Esophagus squamous epithelium (tissue), 5 donors: ENCODE measurements around the gene MLH3. TPM values are rescaled to one million over a fixed set of nuclear protein-coding genes. Genes with fewer than 3 reads are reported as not detected.

Experiments used
- DNase-seq: peaks from one replicate; lab custom pipeline; 2025; lab: John Stamatoyannopoulos, UW
- H3K27ac ChIP-seq, 4 donors: fragments of 200-600 bp; sonication (generic); one replicate each; pipeline ENCODE4 v1.5.1; 2016 to 2019; ENCODE audit warnings: mild to moderate bottlenecking in 1 of 4
- H3K27me3 ChIP-seq, 4 donors: fragments of 200-600 bp; sonication (generic); 1 replicate in 3 of 4; 2 replicates in 1 of 4; pipeline versions ENCODE4 v1.5.1 to v1.6.0; 2017 to 2021; ENCODE audit warnings: antibody characterized with exemption in 1 of 4
- H3K36me3 ChIP-seq, 3 donors: fragments of 200-600 bp; sonication (generic); one replicate each; pipeline ENCODE4 v1.5.1; 2016 to 2019
- H3K4me1 ChIP-seq, 3 donors: fragments of 200-600 bp; sonication (generic); one replicate each; pipeline ENCODE4 v1.5.1; 2017 to 2019
- H3K4me3 ChIP-seq, 4 donors: fragments of 200-600 bp; sonication (generic); 1 replicate in 3 of 4; 2 replicates in 1 of 4; pipeline ENCODE4 v1.5.1; 2016 to 2019; ENCODE audit warnings: mild to moderate bottlenecking in 2 of 4, moderate library complexity in 1 of 4
- H3K9me3 ChIP-seq, 3 donors: fragments of 200-600 bp; sonication (generic); one replicate each; pipeline ENCODE4 v1.5.1; 2016 to 2019
- CTCF ChIP-seq, 6 experiments: fragments of 450-650 bp in 4 of 6; fragments of 200-600 bp in 2 of 6; sonication (generic) in 2 of 6; IDR thresholded peaks; one replicate each; pipeline ENCODE4 v1.5.1; 2016 to 2019; ENCODE audit warnings: antibody characterized with exemption in 6 of 6, mild to moderate bottlenecking in 4 of 6, moderate library complexity in 4 of 6
- POLR2A ChIP-seq, 4 donors: fragments of 450-650 bp; IDR thresholded peaks; one replicate each; pipeline ENCODE4 v1.6.1; 2017; ENCODE audit warnings: antibody characterized with exemption in 4 of 4, mild to moderate bottlenecking in 4 of 4, moderate library complexity in 3 of 4
- WGBS, 2 donors: methylation state at CpG; one replicate each; pipeline ENCODE4 v1.1.5; 2018; 5-methylcytosine and 5-hydroxymethylcytosine counted together
- intact Hi-C: fragments of 100-400 bp; cut with DNase I; formaldehyde crosslinking; loops from one replicate; pipeline ENCODE4 v1.15.0; 2022
- small RNA-seq, 4 donors: library from RNA; depleted of rRNA; stranded (forward); fragments of <200 nt; gene quantifications; one replicate each; pipeline ENCODE3, GENCODE V24; 2016
- total RNA-seq, 4 donors: library from RNA; depleted of rRNA; stranded (reverse); fragments of >200 nt; gene quantifications; one replicate each; pipeline ENCODE4 v1.1.0, GENCODE V29; 2016
- donor health status: DM: yes; HTN: yes; CAD: no.

The MLH3 gene
- total RNA-seq, 4 donors from 2014 or later: 8.4 to 39.7 (median 11.0) TPM

- WGBS, 2 donors: no CpG with 5 or more reads among the region's 15 CpGs
- peaks cover 0 to 52% (median 33%) of the 10 kb centered on the region in 3 donors for H3K4me1 ChIP-seq
- H3K9me3 ChIP-seq: no peaks in the 10 kb centered on the region
- no peak overlapping the region for H3K4me3 ChIP-seq
- intact Hi-C loops: no loop called here
- no peaks in the 10 kb centered on the region for H3K36me3 ChIP-seq
- no peaks in the 10 kb centered on the region for H3K27me3 ChIP-seq
- H3K27ac ChIP-seq: peak overlapping the region in 2 of 4 donors; percentile 44 to 59
- TF ChIP-seq CTCF (IDR thresholded peaks at IDR 0.05) (no peak), POLR2A (IDR thresholded peaks at IDR 0.05) (no peak)
- no peak for DNase-seq
Measured at GRCh38 chr14:74973003-74973653, 78.1 kb downstream of the MLH3 start.

- no peak overlapping the region for H3K4me3 ChIP-seq
- no peak for DNase-seq
- peaks cover 0 to 27% (median 16%) of the 10 kb centered on the region in 3 donors for H3K4me1 ChIP-seq
- H3K27ac ChIP-seq: no peak overlapping the region
- TF ChIP-seq CTCF (IDR thresholded peaks at IDR 0.05) (no peak), POLR2A (IDR thresholded peaks at IDR 0.05) (no peak)
- 32 to 35% methylated on average over 1 of the region's 1 CpG for WGBS, 2 donors
- no peaks in the 10 kb centered on the region for H3K9me3 ChIP-seq
- intact Hi-C loops: no loop called here
- H3K27me3 ChIP-seq: no peaks in the 10 kb centered on the region
- no peaks in the 10 kb centered on the region for H3K36me3 ChIP-seq
Measured at GRCh38 chr14:74968811-74969210, 82.5 kb downstream of the MLH3 start.

GRCh38 chr14:74965486-74966153 lies 85.6 kb downstream of the MLH3 start:
- no peak overlapping the region for H3K4me3 ChIP-seq
- 26 to 31% methylated on average over 4 to 5 of the region's 5 CpGs for WGBS, 2 donors
- H3K36me3 ChIP-seq: no peaks in the 10 kb centered on the region
- H3K27me3 ChIP-seq: no peaks in the 10 kb centered on the region
- peaks cover 0 to 28% (median 7%) of the 10 kb centered on the region in 3 donors for H3K4me1 ChIP-seq
- DNase-seq: no peak
- H3K27ac ChIP-seq: no peak overlapping the region
- no peaks in the 10 kb centered on the region for H3K9me3 ChIP-seq
- intact Hi-C loops: no loop called here
- TF ChIP-seq CTCF (IDR thresholded peaks at IDR 0.05) (no peak), POLR2A (IDR thresholded peaks at IDR 0.05) (no peak)

GRCh38 chr14:74964787-74965485 lies 86.3 kb downstream of the MLH3 start:
- Histone ChIP-seq H3K36me3 (no peaks in the 10 kb centered on the region), H3K27me3 (no peaks in the 10 kb centered on the region), H3K4me3 (no peak overlapping the region), H3K9me3 (no peaks in the 10 kb centered on the region), H3K27ac (no peak overlapping the region), H3K4me1 (peaks cover 0 to 28% (median 7%) of the 10 kb centered on the region in 3 donors)
- no peak for TF ChIP-seq CTCF (IDR thresholded peaks at IDR 0.05)
- no peak for TF ChIP-seq POLR2A (IDR thresholded peaks at IDR 0.05)
- DNase-seq: no peak
- intact Hi-C loops: no loop called here
- 53 to 62% methylated on average over 3 to 4 of the region's 4 CpGs for WGBS, 2 donors

Small RNA genes within 50 kb of the gene (small RNA-seq; reads per million reads assigned to genes)
- 0 reads per million in 4 donors for gene RNU6-689P

Other genes starting within 250 kb of the MLH3 start
- gene PROX2, start 175.3 kb downstream of the MLH3 start, total RNA-seq: not detected
- gene DLST, start 169.6 kb downstream of the MLH3 start, total RNA-seq: 10 to 100 TPM; 54.9 to 87.0 (median 69.0) TPM
- gene RPS6KL1, start 128.2 kb downstream of the MLH3 start, total RNA-seq: 1 to 10 TPM in 3 of 4 donors, under 1 TPM in 1; 0.83 to 1.7 (median 1.3) TPM
- 10 to 100 TPM in 1 of 4 donors, 1 to 10 TPM in 3; 1.6 to 42.3 (median 6.2) TPM for gene PGF, start 95.9 kb downstream of the MLH3 start, total RNA-seq
- 10 to 100 TPM; 27.8 to 41.0 (median 39.0) TPM for gene EIF2B2, start 48.5 kb downstream of the MLH3 start, total RNA-seq
- gene ACYP1, start 12.6 kb upstream of the MLH3 start, total RNA-seq: 10 to 100 TPM; 11.0 to 28.0 (median 15.4) TPM
- 1 to 10 TPM in 3 of 4 donors, under 1 TPM in 1; 0.64 to 5.0 (median 2.2) TPM for gene ZC2HC1C, start 18.2 kb upstream of the MLH3 start, total RNA-seq
- 10 to 100 TPM; 16.6 to 37.2 (median 17.8) TPM for gene NEK9, start 75.6 kb upstream of the MLH3 start, total RNA-seq
- gene TMED10, start 125.1 kb upstream of the MLH3 start, total RNA-seq: 100 to 1,000 TPM; 174 to 267 (median 206) TPM
- gene FOS, start 227.4 kb upstream of the MLH3 start, total RNA-seq: 100 to 1,000 TPM in 1 of 4 donors, 10 to 100 TPM in 3; 62.2 to 181 (median 88.6) TPM